Gastrocnemius medialis (tissue), 4 donors: ENCODE results near the gene NRAS. TPM values are rescaled to one million over a fixed set of nuclear protein-coding genes. Genes with fewer than 3 reads are reported as not detected.

Experiments
- ATAC-seq, 2 donors: fragments of 150-250 bp; one replicate each; pipeline ENCODE4 v1.9.1; 2016
- DNase-seq, 2 donors: peaks; one replicate each; pipeline ENCODE4 v3.0.0-alpha.2; 2019
- H3K27ac ChIP-seq, 4 donors: fragments of 200-600 bp; sonication (generic); 1 replicate in 1 of 4; 2 replicates in 3 of 4; pipeline ENCODE4 v1.5.1; 2016 to 2018; ENCODE audit warnings: mild to moderate bottlenecking in 2 of 4, moderate library complexity in 1 of 4
- H3K27me3 ChIP-seq, 3 donors: fragments of 200-600 bp; sonication (generic) in 2 of 3; 1 replicate in 1 of 3; 2 replicates in 2 of 3; pipeline versions ENCODE4 v1.5.1 to v1.6.0; 2016 to 2019; ENCODE audit warnings: mild to moderate bottlenecking in 1 of 3, moderate library complexity in 1 of 3
- H3K36me3 ChIP-seq, 2 donors: fragments of 200-600 bp; sonication (generic) in 1 of 2; one replicate each; pipeline ENCODE4 v1.5.1; 2017 to 2018
- H3K4me1 ChIP-seq, 2 donors: fragments of 200-600 bp; sonication (generic) in 1 of 2; one replicate each; pipeline ENCODE4 v1.5.1; 2016 to 2017; ENCODE audit warnings: mild to moderate bottlenecking in 2 of 2
- H3K4me3 ChIP-seq, 4 donors: fragments of 200-600 bp; sonication (generic) in 3 of 4; 1 replicate in 1 of 4; 2 replicates in 3 of 4; pipeline ENCODE4 v1.5.1; 2016 to 2019; ENCODE audit warnings: mild to moderate bottlenecking in 2 of 4
- H3K9me3 ChIP-seq, 3 donors: fragments of 200-600 bp; sonication (generic) in 2 of 3; 1 replicate in 1 of 3; 2 replicates in 2 of 3; pipeline ENCODE4 v1.5.1; 2016 to 2019
- CTCF ChIP-seq, 5 experiments: fragments of 450-650 bp in 3 of 5; fragments of 200-600 bp in 2 of 5; sonication (generic) in 2 of 5; IDR thresholded peaks in 4 of 5; conservative IDR thresholded peaks in 1 of 5; 1 replicate in 4 of 5; 2 replicates in 1 of 5; pipeline ENCODE4 v1.5.1; 2016 to 2019; ENCODE audit warnings: antibody characterized with exemption in 5 of 5, mild to moderate bottlenecking in 3 of 5, moderate library complexity in 3 of 5
- POLR2A ChIP-seq, 2 donors: fragments of 450-650 bp; IDR thresholded peaks; one replicate each; pipeline ENCODE4 v1.6.1; 2017; ENCODE audit warnings: antibody characterized with exemption in 2 of 2, mild to moderate bottlenecking in 2 of 2, moderate library complexity in 2 of 2
- in situ Hi-C, 4 donors: fragments of 200-750 bp; cut with MboI; loops; one replicate each; pipeline versions ENCODE4 v1.15.0 to v1.8.0; 2017; ENCODE audit warnings: low sequenced_read_pairs in 4 of 4
- intact Hi-C: fragments of 100-400 bp; cut with DNase I; formaldehyde crosslinking; loops from one replicate; pipeline ENCODE4 v1.15.1; 2023; ENCODE audit warnings: low total_unique reads
- total RNA-seq, 4 donors: library from RNA; depleted of rRNA; stranded (reverse); fragments of >200 nt; gene quantifications; one replicate each; pipeline versions ENCODE4 v1.1.0 to v1.2.3, GENCODE V29; 2016

NRAS gene
- total RNA-seq, 4 donors from 2014 or later: 3.9 to 10.8 (median 6.6) TPM

GRCh38 chr1:114745291-114745690, 28.7 kb upstream of the NRAS start:
- DNase-seq (no peak), ATAC-seq (peak; percentile 26 to 39)
- H3K9me3 ChIP-seq: no peaks in the 10 kb centered on the region
- H3K4me3 ChIP-seq: no peak overlapping the region
- peak overlapping the region; percentile 97 to 100 (median 98) for H3K27ac ChIP-seq
- H3K27me3 ChIP-seq: no peaks in the 10 kb centered on the region
- in situ Hi-C loops (loop anchor here in 2 of 4 donors (10.0 kb wide), 2 partner anchors 50 to 70 kb away; partner anchors contain the start of genes AMPD1 (in 1 of the 2) and DENND2C (in 1 of the 2)), intact Hi-C loops (no loop called here)
- TF ChIP-seq POLR2A (IDR thresholded peaks at IDR 0.05): no peak
- TF ChIP-seq CTCF (IDR thresholded peaks at IDR 0.05 in 4 of 5, conservative IDR thresholded peaks at IDR 0.05 in 1 of 5): no peak
- H3K36me3 ChIP-seq: peaks cover 0 to 12% of the 10 kb centered on the region in 2 donors
- H3K4me1 ChIP-seq: peaks cover 91 to 100% of the 10 kb centered on the region in 2 donors

- in situ Hi-C loops: loop anchor here in 2 of 4 donors (10.0 kb wide), 2 partner anchors 47 to 67 kb away; partner anchors contain the start of genes AMPD1 (in 1 of the 2) and DENND2C (in 1 of the 2)
- peaks cover 80 to 82% of the 10 kb centered on the region in 2 donors for H3K4me1 ChIP-seq
- peak; percentile 43 to 72 for ATAC-seq
These were observed 25.6 kb upstream of the NRAS start for GRCh38 chr1:114741963-114742746.

GRCh38 chr1:114740331-114740730, 23.8 kb upstream of the NRAS start:
- no peak overlapping the region for H3K4me3 ChIP-seq
- peak overlapping the region; percentile 97 to 100 (median 98) for H3K27ac ChIP-seq
- peaks cover 80 to 81% of the 10 kb centered on the region in 2 donors for H3K4me1 ChIP-seq
- H3K27me3 ChIP-seq: no peaks in the 10 kb centered on the region
- in situ Hi-C loops: loop anchor here in 2 of 4 donors (10.0 kb wide), 2 partner anchors 46 to 66 kb away; partner anchors contain the start of genes AMPD1 (in 1 of the 2) and DENND2C (in 1 of the 2)
- ATAC-seq (no peak), DNase-seq (no peak)
- H3K36me3 ChIP-seq: peaks cover 0 to 41% of the 10 kb centered on the region in 2 donors
- intact Hi-C loops: no loop called here
- no peaks in the 10 kb centered on the region for H3K9me3 ChIP-seq
- TF ChIP-seq POLR2A (IDR thresholded peaks at IDR 0.05): no peak
- no peak for TF ChIP-seq CTCF (IDR thresholded peaks at IDR 0.05 in 4 of 5, conservative IDR thresholded peaks at IDR 0.05 in 1 of 5)

More at GRCh38 chr1:114741963-114742746, 25.6 kb upstream of the NRAS start:
- no peaks in the 10 kb centered on the region for H3K27me3 ChIP-seq
- peaks cover 0 to 22% of the 10 kb centered on the region in 2 donors for H3K36me3 ChIP-seq
- no peaks in the 10 kb centered on the region for H3K9me3 ChIP-seq
- TF ChIP-seq POLR2A (IDR thresholded peaks at IDR 0.05): no peak
- no peak for TF ChIP-seq CTCF (IDR thresholded peaks at IDR 0.05 in 4 of 5, conservative IDR thresholded peaks at IDR 0.05 in 1 of 5)
- no peak overlapping the region for H3K4me3 ChIP-seq
- intact Hi-C loops: no loop called here
- DNase-seq: no peak
- H3K27ac ChIP-seq: peak overlapping the region; percentile 97 to 100 (median 98)

- peaks cover 0 to 70% of the 10 kb centered on the region in 2 donors for H3K36me3 ChIP-seq
- in situ Hi-C loops: no loop called here
These were observed 20.8 kb upstream of the NRAS start for GRCh38 chr1:114737314-114737849.

More at GRCh38 chr1:114737314-114737849, 20.8 kb upstream of the NRAS start:
- TF ChIP-seq CTCF (IDR thresholded peaks at IDR 0.05 in 4 of 5, conservative IDR thresholded peaks at IDR 0.05 in 1 of 5): no peak
- no peak for TF ChIP-seq POLR2A (IDR thresholded peaks at IDR 0.05)
- Histone ChIP-seq H3K4me1 (peaks cover 61 to 70% of the 10 kb centered on the region in 2 donors), H3K27me3 (no peaks in the 10 kb centered on the region), H3K4me3 (no peak overlapping the region), H3K9me3 (no peaks in the 10 kb centered on the region), H3K27ac (peak overlapping the region; percentile 65 to 99 (median 70))
- no peak for ATAC-seq
- DNase-seq: no peak
- intact Hi-C loops: no loop called here
